H1 (cell line): ENCODE measurements around the gene KMT2E. TPM values are rescaled to one million over a fixed set of nuclear protein-coding genes. Genes with fewer than 3 reads are reported as not detected.

Experiments used
- CTCF ChIA-PET: fragments of 300-600 bp; sonication (Branson Sonifier 250); formaldehyde crosslinking; loops from one replicate; lab custom pipeline; 2021; ENCODE audit not compliant: partially characterized antibody; lab: Charles Lee
- POLR2A ChIA-PET: fragments of 300-600 bp; sonication (Branson Sonifier 250); formaldehyde crosslinking; loops from one replicate; lab custom pipeline; 2021; ENCODE audit warnings: inconsistent platforms; ENCODE audit not compliant: partially characterized antibody; lab: Charles Lee
- DNase-seq, 2 experiments: peaks; one replicate each; pipeline versions ENCODE4 v3.0.0 to v3.0.0-alpha.2; 2010 to 2022; ENCODE audit warnings: low spot score in 2 of 2, low read depth in 1 of 2, mixed read lengths in 1 of 2
- FAIRE-seq: peaks from 2 replicates; lab custom pipeline; 2011; peaks lifted over from hg19 to GRCh38; lab: Jason Lieb, UNC
- H2AFZ ChIP-seq: 2 replicates; pipeline ENCODE4 v1.8.1; 2012; ENCODE audit warnings: low read length, inconsistent platforms
- H2AK5ac ChIP-seq: 2 replicates; pipeline ENCODE4 v1.6.1; 2013; ENCODE audit warnings: low read depth, low read length
- H2BK120ac ChIP-seq: replicated peaks from 2 replicates; pipeline ENCODE3; 2013; ENCODE audit warnings: low read depth, low read length, inconsistent platforms
- H2BK12ac ChIP-seq: 2 replicates; pipeline ENCODE4 v1.6.1; 2013; ENCODE audit warnings: low read depth, low read length
- H2BK15ac ChIP-seq: 2 replicates; pipeline ENCODE4 v1.6.1; 2013; ENCODE audit warnings: low read length
- H2BK20ac ChIP-seq: 2 replicates; pipeline ENCODE4 v1.6.1; 2013; ENCODE audit warnings: low read length
- H2BK5ac ChIP-seq: 2 replicates; pipeline ENCODE4 v1.6.1; 2013; ENCODE audit warnings: low read depth, low read length
- H3K14ac ChIP-seq: 2 replicates; pipeline ENCODE4 v1.6.1; 2013; ENCODE audit warnings: inconsistent platforms; ENCODE audit not compliant: insufficient read length
- H3K18ac ChIP-seq: 2 replicates; pipeline ENCODE4 v1.6.1; 2013; ENCODE audit warnings: low read length; ENCODE audit errors: extremely low read depth
- H3K23ac ChIP-seq: 2 replicates; pipeline ENCODE4 v1.6.1; 2013; ENCODE audit warnings: inconsistent platforms; ENCODE audit not compliant: insufficient read length
- H3K23me2 ChIP-seq: 2 replicates; pipeline ENCODE4 v1.6.1; 2013; ENCODE audit warnings: low read depth, low read length
- H3K27ac ChIP-seq: 2 replicates; pipeline ENCODE4 v1.6.1; 2011; ENCODE audit warnings: low read depth, low read length, inconsistent platforms
- H3K27me3 ChIP-seq, 4 experiments: replicated peaks in 1 of 4; 1 replicate in 1 of 4; 2 replicates in 3 of 4; pipeline versions ENCODE4 v1.6.1 to v1.8.1; 2011 to 2013; ENCODE audit warnings: low read length in 3 of 4, mild to moderate bottlenecking in 3 of 4, inconsistent platforms in 2 of 4, mixed read lengths in 2 of 4, moderate library complexity in 1 of 4; ENCODE audit not compliant: control insufficient read depth in 3 of 4, insufficient read depth in 3 of 4; ENCODE audit errors: extremely low read depth in 1 of 4
- H3K36me3 ChIP-seq, 4 experiments: 2 replicates each; pipeline versions ENCODE4 v1.6.1 to v1.8.1; 2011 to 2013; ENCODE audit warnings: mild to moderate bottlenecking in 4 of 4, low read length in 3 of 4, moderate library complexity in 2 of 4, control low read depth in 1 of 4, inconsistent platforms in 1 of 4; ENCODE audit not compliant: insufficient read depth in 4 of 4, control insufficient read depth in 2 of 4
- H3K4ac ChIP-seq: replicated peaks from 2 replicates; pipeline ENCODE3; 2013; ENCODE audit warnings: low read length, low read depth, mixed read lengths, inconsistent platforms; ENCODE audit not compliant: insufficient read length
- H3K4me1 ChIP-seq, 4 experiments: replicated peaks in 1 of 4; 1 replicate in 1 of 4; 2 replicates in 3 of 4; pipeline versions ENCODE4 v1.6.1 to v1.8.1; 2011 to 2013; ENCODE audit warnings: low read length in 3 of 4, inconsistent platforms in 2 of 4, mixed read lengths in 1 of 4; ENCODE audit not compliant: insufficient read depth in 4 of 4, control insufficient read depth in 3 of 4
- H3K4me2 ChIP-seq, 2 experiments: 2 replicates each; pipeline versions ENCODE4 v1.6.1 to v1.8.1; 2011 to 2013; ENCODE audit warnings: low read depth in 2 of 2, low read length in 2 of 2, control low read depth in 1 of 2, inconsistent platforms in 1 of 2, mild to moderate bottlenecking in 1 of 2; ENCODE audit not compliant: insufficient read depth in 1 of 2
- H3K4me3 ChIP-seq, 4 experiments: fragments of 200-600, 300-600 bp in 1 of 4; sonication (generic), shearing (Covaris generic), sonication (Bioruptor Twin) in 1 of 4; 2 replicates each; pipeline versions ENCODE4 v1.5.1 to v1.8.1; 2011 to 2016; ENCODE audit warnings: low read length in 4 of 4, low read depth in 3 of 4, control low read depth in 2 of 4, inconsistent platforms in 2 of 4, mild to moderate bottlenecking in 2 of 4, mixed read lengths in 1 of 4, moderate library complexity in 1 of 4; ENCODE audit not compliant: insufficient read depth in 2 of 4; ENCODE audit errors: extremely low read depth in 1 of 4
- H3K56ac ChIP-seq: replicated peaks from 2 replicates; pipeline ENCODE3; 2013; ENCODE audit warnings: low read depth, mild to moderate bottlenecking, mixed read lengths, low read length, inconsistent platforms; ENCODE audit not compliant: insufficient read length
- H3K79me1 ChIP-seq: 2 replicates; pipeline ENCODE4 v1.6.1; 2013; ENCODE audit warnings: low read depth, low read length, control low read depth
- H3K79me2 ChIP-seq, 2 experiments: 2 replicates each; pipeline versions ENCODE4 v1.6.1 to v1.8.1; 2012 to 2013; ENCODE audit warnings: low read length in 2 of 2, mild to moderate bottlenecking in 2 of 2, inconsistent platforms in 1 of 2; ENCODE audit not compliant: insufficient read depth in 2 of 2, control insufficient read depth in 1 of 2
- H3K9ac ChIP-seq, 4 experiments: replicated peaks in 1 of 4; 1 replicate in 1 of 4; 2 replicates in 3 of 4; pipeline versions ENCODE4 v1.6.1 to v1.8.1; 2011 to 2013; ENCODE audit warnings: low read depth in 3 of 4, low read length in 3 of 4, control low read depth in 2 of 4, mild to moderate bottlenecking in 2 of 4, moderate library complexity in 2 of 4, inconsistent platforms in 1 of 4; ENCODE audit errors: extremely low read depth in 1 of 4
- H3K9me3 ChIP-seq, 2 experiments: 2 replicates each; pipeline versions ENCODE4 v1.6.1 to v1.8.1; 2012 to 2013; ENCODE audit warnings: mild to moderate bottlenecking in 2 of 2, moderate library complexity in 2 of 2, control low read depth in 1 of 2, inconsistent platforms in 1 of 2, low read depth in 1 of 2, low read length in 1 of 2, mixed read lengths in 1 of 2; ENCODE audit not compliant: insufficient read depth in 2 of 2
- H4K20me1 ChIP-seq, 2 experiments: replicated peaks in 1 of 2; 2 replicates each; pipeline versions ENCODE3 to v1.8.1; 2011 to 2013; ENCODE audit warnings: inconsistent platforms in 2 of 2, low read length in 2 of 2, mild to moderate bottlenecking in 1 of 2; ENCODE audit not compliant: insufficient read depth in 2 of 2, control insufficient read depth in 1 of 2
- H4K5ac ChIP-seq: 2 replicates; pipeline ENCODE4 v1.6.1; 2013; ENCODE audit warnings: low read length, low read depth, mixed read lengths, inconsistent platforms; ENCODE audit not compliant: insufficient read length
- H4K8ac ChIP-seq: 2 replicates; pipeline ENCODE4 v1.8.0; 2013; ENCODE audit warnings: mild to moderate bottlenecking, moderate library complexity, low read length, inconsistent platforms; ENCODE audit not compliant: insufficient read depth; ENCODE audit errors: extremely low read depth
- H4K91ac ChIP-seq: replicated peaks from 2 replicates; pipeline ENCODE3; 2013; ENCODE audit warnings: low read length, mixed read lengths, inconsistent platforms; ENCODE audit not compliant: insufficient read length
- ATF3 ChIP-seq: IDR thresholded peaks from 2 replicates; pipeline ENCODE4 v1.6.1; 2011; ENCODE audit warnings: low read depth, mild to moderate bottlenecking, low read length; ENCODE audit not compliant: insufficient read depth
- BRCA1 ChIP-seq: IDR thresholded peaks from 2 replicates; pipeline ENCODE4 v1.6.1; 2012; ENCODE audit warnings: low read depth, low read length, improper control_type of control experiment
- CTCF ChIP-seq, 3 experiments: IDR thresholded peaks; 1 replicate in 2 of 3; 2 replicates in 1 of 3; pipeline versions ENCODE4 v1.5.1 to v1.6.1; 2011; ENCODE audit warnings: low read length in 3 of 3, mild to moderate bottlenecking in 3 of 3, inconsistent platforms in 2 of 3, low read depth in 1 of 3, moderate library complexity in 1 of 3; ENCODE audit not compliant: insufficient read depth in 1 of 3; ENCODE audit errors: control extremely low read depth in 1 of 3
- KDM1A ChIP-seq: fragments of 200-600, 300-600 bp; sonication (generic); IDR thresholded peaks from 2 replicates; pipeline ENCODE4 v1.7.1; 2016; ENCODE audit warnings: mild to moderate bottlenecking, low read length, borderline replicate concordance
- SAP30 ChIP-seq: fragments of 300-600 bp; sonication (generic); IDR thresholded peaks from 2 replicates; pipeline ENCODE4 v1.7.1; 2012; ENCODE audit warnings: low read length, moderate library complexity, mild to moderate bottlenecking, inconsistent platforms; ENCODE audit not compliant: insufficient read depth, insufficient replicate concordance
- SP2 ChIP-seq: IDR thresholded peaks from 2 replicates; pipeline ENCODE4 v1.6.1; 2012; ENCODE audit warnings: mild to moderate bottlenecking, low read length, inconsistent platforms
- SP4 ChIP-seq: IDR thresholded peaks from 2 replicates; pipeline ENCODE4 v1.6.1; 2012; ENCODE audit warnings: low read length, inconsistent platforms
- TAF7 ChIP-seq: optimal IDR thresholded peaks from 2 replicates; pipeline ENCODE3; 2011; ENCODE audit warnings: low read depth, mild to moderate bottlenecking, inconsistent platforms, low read length, moderate library complexity, borderline replicate concordance
- polyA plus RNA-seq, 7 experiments: library from polyadenylated mRNA; depleted of rRNA in 3 of 7; stranded (reverse) in 5 of 7; unstranded in 2 of 7; fragments of >200 nt in 5 of 7; fragments of 200-250 nt in 2 of 7; gene quantifications; 1 replicate in 5 of 7; 2 replicates in 1 of 7; 4 replicates in 1 of 7; pipeline versions ENCODE4 v1.2.1 to v1.2.3, GENCODE V29; 2011 to 2013; ENCODE audit warnings: missing spikeins in 2 of 7, mixed read lengths in 2 of 7
- total RNA-seq: library from RNA; stranded (reverse); fragmentation: NEBNext Ultra II Directional; extraction: Animal tissue kit (Norgen Biotek cat#: 25700); gene quantifications from 2 replicates; pipeline ENCODE4 v1.2.1, GENCODE V29; 2021

The KMT2E gene
- total and polyA plus RNA-seq, 2 of the 8 experiments (the other 6 are each of a cell fraction or from before 2014, with no cell fraction given): 10.9 to 45.0 TPM

- Histone ChIP-seq H4K20me1 (peaks cover 1 to 2% of the 10 kb centered on the region in 2 experiments), H4K8ac (no peak overlapping the region), H2BK20ac (no peak overlapping the region), H3K9me3 (no peaks in the 10 kb centered on the region), H3K27ac (no peak overlapping the region), H2AFZ (no peak overlapping the region), H3K18ac (no peak overlapping the region), H3K79me1 (no peaks in the 10 kb centered on the region), H3K27me3 (no peaks in the 10 kb centered on the region), H4K91ac (no peak overlapping the region), H3K23me2 (no peaks in the 10 kb centered on the region), H3K4me2 (no peak overlapping the region), H3K79me2 (no peaks in the 10 kb centered on the region), H2BK15ac (no peak overlapping the region), H2BK120ac (no peak overlapping the region), H3K4ac (no peak overlapping the region), H3K14ac (no peak overlapping the region), H3K4me1 (no peaks in the 10 kb centered on the region), H2BK5ac (no peak overlapping the region), H2AK5ac (no peak overlapping the region)
- no peak for DNase-seq
- FAIRE-seq: no peak
- no peak for TF ChIP-seq CTCF (IDR thresholded peaks at IDR 0.05; ENCODE audit: control extremely low read depth in 1 of 3, insufficient read depth in 1 of 3, low read depth in 1 of 3, low read length in 3 of 3)
- TF ChIP-seq KDM1A: no peak
- TF ChIP-seq TAF7: no peak
- TF ChIP-seq SAP30: no peak
- no peak for TF ChIP-seq SP2
- TF ChIP-seq BRCA1: no peak
- no peak for TF ChIP-seq SP4
- no peak for TF ChIP-seq ATF3
- TF ChIP-seq, all 59 proteins: peak for 0
- H3K23ac ChIP-seq: no peak overlapping the region
- no peak overlapping the region for H3K9ac ChIP-seq
- ChIA-PET CTCF (no interaction called here), POLR2A (no interaction called here)
- H3K36me3 ChIP-seq: peaks cover 0 to 41% (median 9%) of the 10 kb centered on the region in 4 experiments; a peak in 6 of 8 replicates
- H3K56ac ChIP-seq: no peak overlapping the region
- H3K4me3 ChIP-seq: no peak overlapping the region
- no peak overlapping the region for H2BK12ac ChIP-seq
- no peak overlapping the region for H4K5ac ChIP-seq
Measured at GRCh38 chr7:105094966-105095365, 81.0 kb downstream of the KMT2E start.
